Activated CD4-positive, alpha-beta T cell treated with anti-CD3 and anti-CD28 coated beads, Interleukin-2, amount 10 ng/mL, durations not matched to agents 7 days and 5 days (primary cell): ENCODE results near the gene BACH2. TPM values are rescaled to one million over a fixed set of nuclear protein-coding genes. Genes with fewer than 3 reads are reported as not detected.
A peak's percentile ranks its signal among the peaks of the same experiment; 100 is the strongest.
"Not testable (repeated sequence)": the region's sequence is repeated elsewhere in the genome, so short reads cannot be mapped to it uniquely, and the experiment has no call there.

Experiments
- CTCF ChIA-PET: fragments of 350-600 bp; sonication (Branson Sonifier 250); formaldehyde crosslinking; loops from one replicate; lab custom pipeline; 2021; ENCODE audit warnings: antibody characterized with exemption; lab: Charles Lee
- POLR2A ChIA-PET: fragments of 350-600 bp; sonication (Branson Sonifier 250); formaldehyde crosslinking; loops from one replicate; lab custom pipeline; 2021; ENCODE audit warnings: antibody characterized with exemption; lab: Charles Lee
- DNase-seq: peaks from one replicate; pipeline ENCODE4 v3.0.0-alpha.2; 2020
- H3K27ac Mint-ChIP-seq: one replicate; pipeline ENCODE4 v1.8.0; 2021; ENCODE audit warnings: mild to moderate bottlenecking, moderate library complexity, mixed read lengths
- H3K27me3 Mint-ChIP-seq: one replicate; pipeline ENCODE4 v1.8.0; 2021; ENCODE audit warnings: mixed read lengths
- H3K36me3 Mint-ChIP-seq: one replicate; pipeline ENCODE4 v1.8.0; 2021; ENCODE audit warnings: low read depth, mixed read lengths
- H3K4me1 Mint-ChIP-seq: one replicate; pipeline ENCODE4 v1.8.0; 2021; ENCODE audit warnings: mixed read lengths
- H3K4me3 Mint-ChIP-seq: one replicate; pipeline ENCODE4 v1.8.0; 2021; ENCODE audit warnings: mild to moderate bottlenecking, moderate library complexity, mixed read lengths
- H3K9me3 Mint-ChIP-seq: one replicate; pipeline ENCODE4 v1.8.0; 2021; ENCODE audit warnings: mixed read lengths
- total RNA-seq, 2 experiments: library from RNA; stranded (reverse); gene quantifications; one replicate each; pipeline ENCODE4 v1.2.3, GENCODE V29; 2021

BACH2 gene
- total RNA-seq, 2 experiments from 2014 or later, result 59.4 to 61.6 TPM

GRCh38 chr6:90135667-90136066 lies 161.0 kb downstream of the BACH2 start:
- Mint-ChIP-seq H3K36me3 (peaks cover 26% of the 10 kb centered on the region), H3K4me3 (no peak overlapping the region), H3K27ac (peak overlapping the region; percentile 54), H3K27me3 (no peaks in the 10 kb centered on the region), H3K9me3 (peaks cover 2% of the 10 kb centered on the region), H3K4me1 (peaks cover 61% of the 10 kb centered on the region)
- ChIA-PET POLR2A (no interaction called here), CTCF (interaction anchor here (1.4 to 1.7 kb wide), 4 partner anchors 13 to 182 kb away, joined by 3 to 4 read pairs (median 4); no protein-coding TSS in a partner anchor)
- no peak for DNase-seq

DNA sequence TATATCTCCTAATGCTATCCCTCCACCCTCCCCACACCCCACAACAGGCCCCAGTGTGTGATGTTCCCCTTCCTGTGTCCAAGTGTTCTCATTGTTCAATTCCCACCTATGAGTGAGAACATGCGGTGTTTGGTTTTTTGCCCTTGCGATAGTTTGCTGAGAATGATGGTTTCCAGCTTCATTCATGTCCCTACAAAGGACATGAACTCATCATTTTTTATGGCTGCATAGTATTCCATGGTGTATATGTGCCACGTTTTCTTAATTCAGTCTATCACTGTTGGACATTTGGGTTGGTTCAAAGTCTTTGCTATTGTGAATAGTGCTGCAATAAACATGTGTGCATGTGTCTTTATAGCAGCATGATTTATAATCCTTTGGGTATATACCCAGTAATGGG lies 163.0 kb downstream of the BACH2 start:
- H3K9me3 Mint-ChIP-seq, DNase-seq, CTCF ChIA-PET, H3K4me3 Mint-ChIP-seq, H3K27me3 Mint-ChIP-seq, H3K27ac Mint-ChIP-seq, POLR2A ChIA-PET: not testable (repeated sequence)
- Mint-ChIP-seq H3K4me1 (peaks cover 49% of the 10 kb centered on the region), H3K36me3 (peaks cover 30% of the 10 kb centered on the region)

GRCh38 chr6:90131614-90132423 lies 164.8 kb downstream of the BACH2 start:
- ChIA-PET POLR2A (no interaction called here), CTCF (interaction anchor here (0.6 to 2.3 kb wide), 3 partner anchors 15 to 266 kb away, joined by 4 to 5 read pairs (median 4); no protein-coding TSS in a partner anchor)
- Mint-ChIP-seq H3K4me1 (peaks cover 46% of the 10 kb centered on the region), H3K36me3 (peaks cover 28% of the 10 kb centered on the region), H3K4me3 (no peak overlapping the region), H3K27me3 (no peaks in the 10 kb centered on the region), H3K9me3 (no peaks in the 10 kb centered on the region), H3K27ac (no peak overlapping the region)
- DNase-seq, result no peak

DNA sequence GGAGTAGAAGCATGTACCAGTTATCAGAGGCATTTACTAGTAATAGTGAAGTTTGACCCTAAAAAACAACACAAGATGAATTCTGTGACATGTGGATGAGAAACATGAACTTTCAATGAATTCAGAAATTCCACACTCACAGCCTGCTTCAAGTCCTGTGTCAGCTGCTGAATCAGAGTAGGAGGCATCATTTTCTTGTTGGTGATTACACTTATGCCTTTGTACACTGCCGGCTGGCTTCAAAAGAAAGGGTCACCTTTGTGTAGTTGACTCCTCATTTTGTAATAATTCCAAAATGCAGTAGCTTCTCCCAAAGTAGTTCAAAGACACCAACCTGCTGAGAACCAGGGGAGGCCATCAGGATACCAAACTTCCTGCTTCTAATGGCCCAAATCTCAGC lies 165.5 kb downstream of the BACH2 start:
- no peak overlapping the region for H3K4me3 Mint-ChIP-seq
- peaks cover 30% of the 10 kb centered on the region for H3K36me3 Mint-ChIP-seq
- ChIA-PET POLR2A (no interaction called here), CTCF (interaction anchor here (1.4 to 2.3 kb wide), 2 partner anchors 14 to 18 kb away, joined by 4 to 5 read pairs; no protein-coding TSS in a partner anchor)
- H3K9me3 Mint-ChIP-seq, result no peaks in the 10 kb centered on the region
- H3K27ac Mint-ChIP-seq, result no peak overlapping the region
- H3K27me3 Mint-ChIP-seq, result no peaks in the 10 kb centered on the region
- DNase-seq, result no peak
- H3K4me1 Mint-ChIP-seq, result peaks cover 48% of the 10 kb centered on the region

GRCh38 chr6:90128687-90129086 lies 168.0 kb downstream of the BACH2 start:
- H3K4me3 Mint-ChIP-seq, DNase-seq, H3K27ac Mint-ChIP-seq, H3K27me3 Mint-ChIP-seq, CTCF ChIA-PET, H3K9me3 Mint-ChIP-seq, POLR2A ChIA-PET: not testable (repeated sequence)
- H3K36me3 Mint-ChIP-seq, result peaks cover 24% of the 10 kb centered on the region
- H3K4me1 Mint-ChIP-seq, result peaks cover 52% of the 10 kb centered on the region

DNA sequence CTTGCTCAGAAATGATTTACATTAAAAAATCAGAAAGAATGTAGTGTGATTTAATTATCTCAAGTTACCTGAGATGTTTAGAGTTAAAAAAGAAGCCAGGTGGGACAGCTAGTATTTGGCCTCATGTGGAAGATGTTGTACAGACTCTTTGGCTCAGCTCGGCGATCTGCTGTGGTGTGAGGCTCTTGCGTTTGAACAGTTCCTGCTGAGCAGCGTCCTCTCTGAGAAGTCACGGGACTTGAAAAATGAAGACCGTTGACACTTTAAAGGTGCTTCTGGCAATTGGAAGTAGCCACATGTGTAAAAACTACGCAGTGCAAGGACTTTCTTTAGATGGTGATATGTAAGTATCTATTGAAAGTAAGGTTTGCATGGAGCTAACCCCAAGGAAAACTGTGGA lies 169.0 kb downstream of the BACH2 start:
- H3K4me1 Mint-ChIP-seq, result peaks cover 53% of the 10 kb centered on the region
- H3K9me3 Mint-ChIP-seq, result peaks cover 2% of the 10 kb centered on the region
- ChIA-PET CTCF (interaction anchor here (1.8 kb wide), 1 partner anchor 14 kb away, joined by 7 read pairs; no protein-coding TSS in a partner anchor), POLR2A (interaction anchor here (0.7 kb wide), 1 partner anchor 187 kb away, joined by 3 read pairs; no protein-coding TSS in a partner anchor)
- peak overlapping the region; percentile 9 for H3K4me3 Mint-ChIP-seq
- peak; percentile 24 for DNase-seq
- H3K36me3 Mint-ChIP-seq, result peaks cover 25% of the 10 kb centered on the region
- peak overlapping the region; percentile 81 for H3K27ac Mint-ChIP-seq
- H3K27me3 Mint-ChIP-seq, result no peaks in the 10 kb centered on the region

GRCh38 chr6:90126839-90127238 lies 169.8 kb downstream of the BACH2 start:
- H3K27me3 Mint-ChIP-seq, result no peaks in the 10 kb centered on the region
- peak overlapping the region; percentile 81 for H3K27ac Mint-ChIP-seq
- POLR2A ChIA-PET, result interaction anchor here (0.7 kb wide), 1 partner anchor 186 kb away, joined by 3 read pairs; no protein-coding TSS in a partner anchor
- H3K9me3 Mint-ChIP-seq, result peaks cover 2% of the 10 kb centered on the region
- H3K4me3 Mint-ChIP-seq, result peak overlapping the region; percentile 9
- H3K36me3 Mint-ChIP-seq, result peaks cover 30% of the 10 kb centered on the region
- no peak for DNase-seq
- CTCF ChIA-PET, result interaction anchor here (1.8 kb wide), 1 partner anchor 13 kb away, joined by 7 read pairs; no protein-coding TSS in a partner anchor
- H3K4me1 Mint-ChIP-seq, result peaks cover 55% of the 10 kb centered on the region

DNA sequence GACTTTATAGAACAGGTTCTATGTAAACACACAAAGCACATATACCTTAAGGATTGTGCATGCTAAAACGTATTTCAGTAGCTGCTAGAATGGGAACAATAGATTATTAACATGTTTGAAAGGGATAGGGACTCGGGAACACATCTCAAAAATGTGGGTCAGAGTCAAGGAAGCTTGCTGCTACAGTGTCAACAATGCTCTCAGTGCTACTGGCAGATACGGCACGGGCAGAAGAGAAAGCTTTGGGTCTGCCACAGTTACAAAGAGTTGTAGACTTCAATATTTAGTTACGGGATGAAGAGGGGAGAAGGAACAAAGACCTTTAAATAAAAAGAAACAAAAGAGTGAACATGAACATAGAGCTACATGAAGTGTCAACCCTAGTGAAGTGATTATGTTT lies 170.5 kb downstream of the BACH2 start:
- Mint-ChIP-seq H3K27ac (peak overlapping the region; percentile 81), H3K27me3 (no peaks in the 10 kb centered on the region), H3K4me1 (peaks cover 57% of the 10 kb centered on the region), H3K36me3 (peaks cover 31% of the 10 kb centered on the region), H3K4me3 (peak overlapping the region; percentile 53), H3K9me3 (peaks cover 2% of the 10 kb centered on the region)
- POLR2A ChIA-PET, result no interaction called here
- no peak for DNase-seq
- CTCF ChIA-PET, result interaction anchor here (1.8 kb wide), 1 partner anchor 13 kb away, joined by 7 read pairs; no protein-coding TSS in a partner anchor

GRCh38 chr6:90124874-90125510 lies 171.7 kb downstream of the BACH2 start:
- ChIA-PET POLR2A (no interaction called here), CTCF (interaction anchor here (0.7 to 1.2 kb wide), 2 partner anchors 61 to 124 kb away, joined by 3 read pairs; no protein-coding TSS in a partner anchor)
- Mint-ChIP-seq H3K36me3 (peaks cover 28% of the 10 kb centered on the region), H3K4me1 (peaks cover 58% of the 10 kb centered on the region), H3K27me3 (no peaks in the 10 kb centered on the region), H3K27ac (no peak overlapping the region), H3K9me3 (peaks cover 2% of the 10 kb centered on the region), H3K4me3 (no peak overlapping the region)
- no peak for DNase-seq

DNA sequence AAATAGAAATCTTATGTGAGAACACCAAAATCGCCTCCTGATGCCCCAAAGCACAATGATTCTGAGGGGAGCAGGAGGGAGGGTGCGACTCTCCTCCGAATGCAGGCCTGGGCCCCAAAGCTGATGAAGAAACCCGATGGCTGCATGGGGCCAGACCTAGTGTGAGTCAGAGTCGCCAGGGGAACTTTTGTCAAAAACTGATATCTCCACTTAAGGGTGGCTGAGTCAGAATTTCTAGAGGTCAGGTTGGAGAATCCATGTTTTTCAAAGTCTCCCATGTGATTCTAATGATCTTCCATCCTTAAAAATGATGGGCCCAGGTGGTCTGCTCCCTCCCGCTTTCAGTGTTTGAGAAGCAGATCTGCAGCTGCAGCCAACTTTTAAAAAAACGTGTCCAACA lies 172.8 kb downstream of the BACH2 start:
- POLR2A ChIA-PET, result no interaction called here
- no peak overlapping the region for H3K4me3 Mint-ChIP-seq
- peaks cover 64% of the 10 kb centered on the region for H3K4me1 Mint-ChIP-seq
- H3K9me3 Mint-ChIP-seq, result peaks cover 2% of the 10 kb centered on the region
- H3K36me3 Mint-ChIP-seq, result peaks cover 28% of the 10 kb centered on the region
- H3K27ac Mint-ChIP-seq, result no peak overlapping the region
- CTCF ChIA-PET, result interaction anchor here (0.5 to 1.2 kb wide), 2 partner anchors 123 to 245 kb away, joined by 3 to 4 read pairs; no protein-coding TSS in a partner anchor
- no peaks in the 10 kb centered on the region for H3K27me3 Mint-ChIP-seq
- no peak for DNase-seq

DNA sequence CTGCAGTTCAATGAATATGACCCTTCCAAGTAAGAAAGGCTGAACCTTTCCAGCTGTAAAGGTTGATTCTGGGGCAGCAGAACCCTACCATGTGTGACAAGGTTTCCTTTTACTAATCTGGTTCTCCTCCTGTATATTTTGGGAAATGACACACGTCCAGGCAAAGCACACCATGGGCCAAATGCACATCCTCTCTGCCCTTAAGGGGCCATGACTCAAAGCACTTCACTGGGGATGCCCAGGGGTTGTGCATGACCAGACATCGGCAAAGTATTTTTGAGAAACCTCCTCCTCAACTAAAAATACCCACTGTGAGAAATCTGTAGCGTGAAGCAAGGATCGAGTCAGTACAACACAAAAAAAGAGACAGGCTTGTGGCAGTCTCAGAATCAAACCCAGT lies 174.7 kb downstream of the BACH2 start:
- POLR2A ChIA-PET, result interaction anchor here (0.6 kb wide), 1 partner anchor 163 kb away, joined by 3 read pairs; no protein-coding TSS in a partner anchor
- no peak overlapping the region for H3K4me3 Mint-ChIP-seq
- no peak for DNase-seq
- H3K27me3 Mint-ChIP-seq, result no peaks in the 10 kb centered on the region
- H3K9me3 Mint-ChIP-seq, result peaks cover 6% of the 10 kb centered on the region
- peaks cover 62% of the 10 kb centered on the region for H3K4me1 Mint-ChIP-seq
- H3K36me3 Mint-ChIP-seq, result peaks cover 28% of the 10 kb centered on the region
- H3K27ac Mint-ChIP-seq, result peak overlapping the region; percentile 22
- CTCF ChIA-PET, result interaction anchor here (1.0 kb wide), 1 partner anchor 38 kb away, joined by 3 read pairs; no protein-coding TSS in a partner anchor

- H3K9me3 Mint-ChIP-seq, result peaks cover 20% of the 10 kb centered on the region
- ChIA-PET CTCF (interaction anchor here (1.4 to 1.9 kb wide), 2 partner anchors 10 to 15 kb away, joined by 3 to 4 read pairs; no protein-coding TSS in a partner anchor), POLR2A (no interaction called here)
- no peak for DNase-seq
- H3K4me1 Mint-ChIP-seq, result peaks cover 46% of the 10 kb centered on the region
- H3K27ac Mint-ChIP-seq, result no peak overlapping the region
- no peak overlapping the region for H3K4me3 Mint-ChIP-seq
- H3K36me3 Mint-ChIP-seq, result peaks cover 38% of the 10 kb centered on the region
- H3K27me3 Mint-ChIP-seq, result no peaks in the 10 kb centered on the region
Measured at GRCh38 chr6:90120327-90120726, 176.3 kb downstream of the BACH2 start.
